HPDE6-E6E7 (cell line): ENCODE results near the gene HSP90AA1.
"Not testable (repeated sequence)": the region's sequence is repeated elsewhere in the genome, so short reads cannot be mapped to it uniquely, and the experiment has no call there.

Experiments
- DNase-seq: peaks from one replicate; pipeline ENCODE4 v3.0.0; 2011; ENCODE audit warnings: missing footprints; ENCODE audit errors: extremely low spot score

The HSP90AA1 gene

GRCh38 chr14:102074415-102074964 lies 12.4 kb downstream of the HSP90AA1 start:
- DNase-seq, result no peak

DNA sequence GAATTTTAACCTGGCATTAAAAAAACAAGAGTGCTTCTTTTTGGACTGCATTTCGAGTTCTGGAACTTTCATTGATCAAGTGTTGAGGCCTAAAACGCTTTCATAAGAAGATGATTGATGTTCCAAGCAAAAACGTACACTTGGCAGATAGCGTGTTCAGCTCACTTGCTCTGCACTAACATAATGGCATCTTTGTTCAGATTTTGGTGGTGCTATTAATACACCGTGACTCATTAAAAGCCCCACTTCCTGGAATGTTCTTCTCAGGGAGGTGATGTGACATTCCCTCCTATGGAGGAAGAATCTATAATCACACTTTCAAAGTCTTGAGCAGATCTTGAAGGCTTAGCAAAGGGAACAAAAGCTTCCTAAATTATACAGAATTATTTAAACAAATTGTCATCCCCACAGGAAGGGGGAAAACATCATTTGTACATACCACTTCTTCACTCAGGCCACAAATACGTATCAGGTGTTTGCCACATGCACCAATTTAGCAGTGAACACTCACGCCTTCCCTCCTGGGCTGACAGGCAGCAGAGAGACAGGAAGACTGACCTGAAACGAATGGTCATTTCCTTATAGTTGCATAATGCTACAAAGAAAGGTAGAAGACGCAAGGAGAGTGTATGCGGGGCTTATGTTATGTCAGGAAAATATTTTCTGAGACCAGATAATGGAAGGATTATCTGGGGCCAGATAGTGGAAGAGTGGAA lies 15.4 kb downstream of the HSP90AA1 start:
- no peak for DNase-seq

GRCh38 chr14:102066041-102066451 lies 20.8 kb downstream of the HSP90AA1 start:
- DNase-seq, result no peak

- DNase-seq, result not testable (repeated sequence)
These were observed 22.3 kb downstream of the HSP90AA1 start for GRCh38 chr14:102064590-102064989.

GRCh38 chr14:102063808-102064429 lies 22.9 kb downstream of the HSP90AA1 start:
- DNase-seq, result no peak

GRCh38 chr14:102063109-102063807 lies 23.6 kb downstream of the HSP90AA1 start:
- DNase-seq, result peak; percentile 81

DNA sequence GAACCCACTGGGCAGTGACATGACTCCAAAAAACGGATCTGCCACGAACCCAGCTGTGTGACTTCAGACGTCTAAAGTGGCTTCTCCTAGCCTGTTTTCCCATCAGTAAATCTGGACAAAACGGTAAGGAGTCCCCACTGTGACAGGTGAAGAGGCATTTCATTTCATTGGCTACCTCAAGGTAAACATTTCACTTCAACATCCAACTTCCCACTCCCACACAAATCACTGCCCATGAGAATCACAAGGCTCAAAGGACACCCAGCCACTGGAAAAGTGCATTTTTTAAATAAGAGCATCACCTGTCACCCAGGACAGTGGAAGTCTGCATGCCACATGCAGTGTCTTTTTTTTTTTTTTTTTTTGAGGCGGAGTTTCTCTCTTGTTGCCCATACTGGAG lies 27.9 kb downstream of the HSP90AA1 start:
- no peak for DNase-seq

- DNase-seq, result no peak
These were observed 28.7 kb downstream of the HSP90AA1 start for GRCh38 chr14:102058146-102058545.

GRCh38 chr14:102057480-102058114 lies 29.2 kb downstream of the HSP90AA1 start:
- DNase-seq, result no peak

DNA sequence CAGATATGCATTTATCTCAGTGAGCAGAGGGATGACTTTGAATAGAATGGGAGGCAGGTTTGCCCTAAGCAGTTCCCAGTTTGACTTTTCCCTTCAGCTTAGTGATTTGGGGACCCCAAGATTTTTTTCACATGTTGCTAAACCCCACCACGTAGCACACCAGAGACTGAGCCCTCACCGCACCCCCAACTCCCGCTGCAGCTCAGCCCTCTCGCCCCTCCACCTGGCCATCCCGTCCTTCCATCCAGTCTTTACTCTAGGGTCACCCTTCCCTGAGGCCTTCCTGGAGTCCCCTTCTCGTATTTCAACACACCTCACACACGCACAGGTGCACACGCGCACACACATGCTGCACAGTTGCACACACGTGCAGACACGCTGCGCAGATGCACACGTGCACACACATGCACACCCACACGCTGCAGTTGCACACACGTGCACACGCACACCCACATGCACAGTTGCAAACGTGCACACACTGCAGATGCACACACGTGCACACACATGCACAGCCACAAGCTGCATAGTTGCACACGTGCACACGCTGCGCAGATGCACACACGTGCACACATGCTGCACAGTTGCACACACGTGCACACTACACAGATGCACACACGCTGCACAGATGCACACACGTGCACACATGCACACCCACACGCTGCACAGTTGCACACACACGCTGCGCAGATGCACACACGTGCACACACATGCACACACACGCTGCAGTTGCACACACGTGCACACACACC lies 30.0 kb downstream of the HSP90AA1 start:
- no peak for DNase-seq

DNA sequence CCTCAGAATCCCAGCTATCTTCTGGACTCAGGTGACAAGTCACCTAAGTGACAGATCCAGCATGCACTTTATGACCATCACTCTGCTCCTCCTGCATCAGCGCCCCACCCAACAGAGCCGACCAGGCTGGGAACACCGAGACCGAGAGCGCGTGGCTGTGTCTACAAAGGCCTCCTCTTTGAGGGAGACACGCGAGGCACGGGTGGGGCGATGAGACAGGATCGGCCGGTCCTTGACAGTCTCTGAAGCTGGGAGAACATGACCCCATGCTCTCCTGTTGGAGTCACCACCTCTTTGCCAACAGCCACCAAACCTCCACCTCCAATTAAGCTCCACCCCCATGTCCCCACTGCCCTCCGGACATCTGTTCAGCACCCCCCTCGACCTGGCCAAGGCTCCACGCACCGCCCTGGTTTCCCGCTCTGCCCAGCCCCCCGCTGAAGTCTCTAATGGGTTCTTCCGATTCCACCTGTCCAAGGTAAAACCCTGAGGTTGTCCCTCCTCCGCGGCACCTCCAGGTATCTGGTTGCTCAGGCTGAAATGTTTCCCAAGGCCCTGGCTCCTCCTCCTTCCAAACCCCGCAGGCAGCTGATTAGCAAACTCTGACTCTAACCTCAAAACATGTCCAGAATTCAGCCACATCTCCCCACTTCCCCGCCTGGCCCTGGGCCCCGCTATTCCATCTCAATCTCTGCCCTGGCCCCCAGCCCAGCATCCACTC lies 31.5 kb downstream of the HSP90AA1 start:
- peak; percentile 84 for DNase-seq

DNA sequence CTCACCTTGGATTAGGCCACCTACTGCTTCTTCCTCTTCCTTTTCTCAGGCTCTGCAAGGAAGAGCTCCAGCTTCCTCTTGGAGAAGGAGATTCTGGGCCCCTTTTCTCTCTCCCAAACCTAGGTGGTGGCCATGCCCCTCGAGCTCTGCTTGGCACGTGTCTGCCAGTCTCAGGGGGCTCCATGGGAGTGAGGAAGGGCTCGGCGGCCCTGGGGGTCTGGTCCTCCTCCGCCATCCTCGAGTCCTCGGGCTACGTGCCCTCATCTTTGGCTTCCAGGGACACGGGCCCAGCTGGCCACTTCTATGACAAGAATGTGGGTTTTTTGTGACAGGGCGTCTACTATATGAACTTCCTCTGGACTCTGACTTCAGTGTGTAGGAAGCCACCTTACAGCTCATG lies 34.3 kb downstream of the HSP90AA1 start:
- no peak for DNase-seq

GRCh38 chr14:102050625-102051024 lies 36.2 kb downstream of the HSP90AA1 start:
- DNase-seq, result no peak

GRCh38 chr14:102050026-102050405 lies 36.8 kb downstream of the HSP90AA1 start:
- no peak for DNase-seq

GRCh38 chr14:102049258-102050025 lies 37.4 kb downstream of the HSP90AA1 start:
- DNase-seq, result no peak

- no peak for DNase-seq
These were observed 38.9 kb downstream of the HSP90AA1 start for GRCh38 chr14:102047808-102048540.

DNA sequence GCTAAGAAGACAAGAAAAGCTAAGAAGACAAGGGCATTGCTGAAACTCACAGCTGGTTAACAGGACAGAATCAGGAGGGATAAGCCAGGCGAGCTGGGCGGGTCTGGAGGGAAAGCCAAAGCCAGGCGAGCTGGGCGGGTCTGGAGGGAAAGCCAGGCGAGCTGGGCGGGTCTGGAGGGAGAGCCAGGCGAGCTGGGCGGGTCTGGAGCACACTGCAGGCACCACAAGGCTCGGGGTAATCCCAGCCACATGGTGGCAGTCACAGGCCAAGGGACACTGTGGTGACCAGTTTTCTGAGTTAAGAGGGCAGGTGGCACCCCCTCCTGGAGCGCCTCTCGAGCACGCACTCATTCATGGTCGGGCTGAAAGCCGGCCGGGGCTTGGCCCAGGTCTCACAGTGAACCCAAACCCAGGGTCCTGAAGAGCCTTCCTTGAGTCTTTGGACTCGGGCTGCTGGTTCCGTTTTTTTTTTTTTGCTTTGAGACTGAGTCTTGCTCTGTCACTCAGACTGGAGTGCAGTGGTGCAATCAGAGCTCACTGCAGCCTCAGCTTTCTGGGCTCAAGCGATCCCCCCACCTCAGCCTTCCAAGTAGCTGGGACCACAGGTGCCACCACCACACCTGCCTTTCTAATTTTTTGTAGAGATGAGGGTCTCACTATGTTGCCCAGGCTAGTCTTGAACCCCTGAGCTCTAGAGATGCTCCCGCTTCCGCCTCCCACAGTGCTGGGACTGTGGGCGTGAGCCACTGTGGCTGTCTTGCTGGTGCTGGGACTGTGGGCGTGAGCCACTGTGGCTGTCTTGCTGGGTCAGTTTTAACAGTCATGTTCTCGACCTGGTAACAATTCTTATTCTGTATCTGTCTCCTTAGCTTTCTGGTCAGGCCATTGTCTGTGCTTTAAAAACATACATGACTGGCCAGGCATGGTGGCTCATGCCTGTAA lies 40.2 kb downstream of the HSP90AA1 start:
- DNase-seq, result no peak

DNA sequence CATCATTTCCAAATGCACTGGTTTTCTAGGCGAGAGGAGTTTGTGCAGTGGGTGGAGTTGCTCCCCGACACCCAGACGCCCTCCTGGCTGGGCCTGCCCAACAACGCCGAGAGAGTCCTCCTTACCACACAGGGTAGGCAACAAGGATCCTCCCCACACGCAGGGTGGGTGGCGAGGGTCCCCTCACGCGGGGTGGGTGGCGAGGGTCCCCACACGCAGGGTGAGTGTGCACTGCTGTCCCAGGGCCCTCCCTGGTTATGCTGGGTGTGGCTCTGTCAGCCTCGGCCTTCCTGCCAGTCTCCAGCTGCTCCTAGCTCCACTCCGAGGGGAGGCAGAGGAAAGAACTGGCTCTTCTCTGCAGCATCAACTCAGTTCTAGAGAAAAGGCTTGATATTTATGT lies 42.3 kb downstream of the HSP90AA1 start:
- DNase-seq, result no peak
